ENCODE measurements around the gene FAM3D. TPM values are rescaled to one million over a fixed set of nuclear protein-coding genes. Genes with fewer than 3 reads are reported as not detected.
A peak's percentile ranks its signal among the peaks of the same experiment; 100 is the strongest.

Gene FAM3D
- total RNA-seq, 4 donors from 2014 or later: not detected

- peaks cover 0 to 4% (median 0%) of the 10 kb centered on the region in 4 donors for H3K27me3 ChIP-seq
- intact Hi-C loops (cut with DNase I): loop anchor here (5.0 kb wide), 1 partner anchor 41 kb away; no protein-coding TSS in a partner anchor
- TF ChIP-seq, protein P1, sequence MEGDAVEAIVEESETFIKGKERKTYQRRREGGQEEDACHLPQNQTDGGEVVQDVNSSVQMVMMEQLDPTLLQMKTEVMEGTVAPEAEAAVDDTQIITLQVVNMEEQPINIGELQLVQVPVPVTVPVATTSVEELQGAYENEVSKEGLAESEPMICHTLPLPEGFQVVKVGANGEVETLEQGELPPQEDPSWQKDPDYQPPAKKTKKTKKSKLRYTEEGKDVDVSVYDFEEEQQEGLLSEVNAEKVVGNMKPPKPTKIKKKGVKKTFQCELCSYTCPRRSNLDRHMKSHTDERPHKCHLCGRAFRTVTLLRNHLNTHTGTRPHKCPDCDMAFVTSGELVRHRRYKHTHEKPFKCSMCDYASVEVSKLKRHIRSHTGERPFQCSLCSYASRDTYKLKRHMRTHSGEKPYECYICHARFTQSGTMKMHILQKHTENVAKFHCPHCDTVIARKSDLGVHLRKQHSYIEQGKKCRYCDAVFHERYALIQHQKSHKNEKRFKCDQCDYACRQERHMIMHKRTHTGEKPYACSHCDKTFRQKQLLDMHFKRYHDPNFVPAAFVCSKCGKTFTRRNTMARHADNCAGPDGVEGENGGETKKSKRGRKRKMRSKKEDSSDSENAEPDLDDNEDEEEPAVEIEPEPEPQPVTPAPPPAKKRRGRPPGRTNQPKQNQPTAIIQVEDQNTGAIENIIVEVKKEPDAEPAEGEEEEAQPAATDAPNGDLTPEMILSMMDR (IDR thresholded peaks at IDR 0.05): no peak
- TF ChIP-seq POLR2AphosphoS5 (IDR thresholded peaks at IDR 0.05) (no peak), POLR2A (IDR thresholded peaks at IDR 0.05; ENCODE audit: low read depth) (no peak), EP300 (IDR thresholded peaks at IDR 0.05) (no peak)
- peaks cover 37 to 40% (median 37%) of the 10 kb centered on the region in 4 donors for H3K4me1 ChIP-seq
- H3K36me3 ChIP-seq: no peaks in the 10 kb centered on the region
- no peak for DNase-seq (ENCODE audit: extremely low spot score)
- no peak overlapping the region for H3K4me3 ChIP-seq
- no peaks in the 10 kb centered on the region for H3K9me3 ChIP-seq
- peak overlapping the region; percentile 33 to 71 (median 59) for H3K27ac ChIP-seq (replicated peaks in 1 of 4)
- WGBS: 79% methylated on average over 6 of the region's 6 CpGs
Observed at GRCh38 chr3:58627941-58628340, 38.6 kb downstream of the FAM3D start.

- Histone ChIP-seq H3K4me3 (no peak overlapping the region), H3K27me3 (peaks cover 0 to 4% (median 0%) of the 10 kb centered on the region in 4 donors), H3K36me3 (no peaks in the 10 kb centered on the region), H3K9me3 (no peaks in the 10 kb centered on the region), H3K27ac (replicated peaks in 1 of 4) (peak overlapping the region in 3 of 4 donors; percentile 48 to 71 (median 70)), H3K4me1 (peaks cover 37 to 40% (median 37%) of the 10 kb centered on the region in 4 donors)
- intact Hi-C loops (cut with DNase I): loop anchor here (5.0 kb wide), 1 partner anchor 40 kb away; no protein-coding TSS in a partner anchor
- no peak for DNase-seq (ENCODE audit: extremely low spot score)
- TF ChIP-seq EP300 (IDR thresholded peaks at IDR 0.05): no peak
- no peak for TF ChIP-seq POLR2A (IDR thresholded peaks at IDR 0.05; ENCODE audit: low read depth)
- TF ChIP-seq POLR2AphosphoS5 (IDR thresholded peaks at IDR 0.05): no peak
- TF ChIP-seq, protein P1 (IDR thresholded peaks at IDR 0.05): no peak
- 56% methylated on average over 3 of the region's 3 CpGs for WGBS
Observed at GRCh38 chr3:58627570-58627885, 39.0 kb downstream of the FAM3D start.

- no peak for TF ChIP-seq POLR2AphosphoS5 (IDR thresholded peaks at IDR 0.05)
- TF ChIP-seq, protein P1 (IDR thresholded peaks at IDR 0.05): no peak
- TF ChIP-seq EP300 (IDR thresholded peaks at IDR 0.05): no peak
- TF ChIP-seq POLR2A (IDR thresholded peaks at IDR 0.05; ENCODE audit: low read depth): no peak
- no peaks in the 10 kb centered on the region for H3K9me3 ChIP-seq
- H3K4me3 ChIP-seq: no peak overlapping the region
- peak overlapping the region in 3 of 4 donors; percentile 5 to 71 (median 70) for H3K27ac ChIP-seq (replicated peaks in 1 of 4)
- peaks cover 37 to 40% (median 37%) of the 10 kb centered on the region in 4 donors for H3K4me1 ChIP-seq
- H3K27me3 ChIP-seq: peaks cover 0 to 4% (median 0%) of the 10 kb centered on the region in 4 donors
- intact Hi-C loops (cut with DNase I): loop anchor here (5.0 kb wide), 1 partner anchor 40 kb away; no protein-coding TSS in a partner anchor
- no peak for DNase-seq (ENCODE audit: extremely low spot score)
- no peaks in the 10 kb centered on the region for H3K36me3 ChIP-seq
- 71% methylated on average over 17 of the region's 24 CpGs for WGBS
Observed at GRCh38 chr3:58626841-58627569, 39.6 kb downstream of the FAM3D start.

DNA sequence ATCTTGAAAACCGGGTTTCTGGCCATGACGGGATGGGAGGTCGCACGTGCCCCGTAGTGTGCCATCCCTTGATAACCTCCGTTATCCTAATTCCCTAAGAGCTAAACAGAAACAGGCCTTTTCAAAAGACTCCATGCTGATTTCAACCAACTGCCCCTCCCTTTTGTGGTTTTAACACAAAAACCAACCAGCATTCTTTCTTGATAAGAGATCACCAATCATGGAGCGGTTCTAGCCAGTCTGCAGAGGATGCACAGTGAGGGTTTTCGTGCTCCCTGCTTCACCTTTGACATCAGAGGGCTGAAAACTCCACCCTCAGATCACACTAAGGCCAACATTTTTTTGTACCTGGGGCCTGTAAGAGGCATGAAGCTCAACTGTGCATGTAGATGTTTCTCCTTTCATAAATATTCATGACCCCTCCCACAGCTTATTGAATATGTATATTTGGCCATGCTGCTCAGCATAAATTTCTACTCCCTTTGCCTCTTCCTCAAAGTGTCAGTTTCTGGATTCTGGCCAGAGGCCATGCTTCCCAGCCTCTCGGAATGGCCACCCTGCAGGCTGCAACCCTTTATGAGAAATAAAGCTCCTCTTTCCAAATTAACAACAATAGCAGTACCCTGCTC is 41.3 kb downstream of the FAM3D start:
- Histone ChIP-seq H3K9me3 (no peaks in the 10 kb centered on the region), H3K27me3 (peaks cover 0 to 4% (median 0%) of the 10 kb centered on the region in 4 donors), H3K36me3 (no peaks in the 10 kb centered on the region), H3K4me1 (peaks cover 35 to 45% (median 37%) of the 10 kb centered on the region in 4 donors), H3K4me3 (no peak overlapping the region), H3K27ac (replicated peaks in 1 of 4) (no peak overlapping the region)
- intact Hi-C loops (cut with DNase I): loop anchor here (5.0 kb wide), 1 partner anchor 38 kb away; no protein-coding TSS in a partner anchor
- TF ChIP-seq, protein P1 (IDR thresholded peaks at IDR 0.05): no peak
- TF ChIP-seq EP300 (IDR thresholded peaks at IDR 0.05) (no peak), POLR2AphosphoS5 (IDR thresholded peaks at IDR 0.05) (no peak), POLR2A (IDR thresholded peaks at IDR 0.05; ENCODE audit: low read depth) (no peak)
- no peak for DNase-seq (ENCODE audit: extremely low spot score)
- WGBS: 96% methylated on average over 9 of the region's 9 CpGs
